ENCODE measurements around the gene TULP3. TPM values are rescaled to one million over a fixed set of nuclear protein-coding genes. Genes with fewer than 3 reads are reported as not detected.

TULP3 gene, protein sequence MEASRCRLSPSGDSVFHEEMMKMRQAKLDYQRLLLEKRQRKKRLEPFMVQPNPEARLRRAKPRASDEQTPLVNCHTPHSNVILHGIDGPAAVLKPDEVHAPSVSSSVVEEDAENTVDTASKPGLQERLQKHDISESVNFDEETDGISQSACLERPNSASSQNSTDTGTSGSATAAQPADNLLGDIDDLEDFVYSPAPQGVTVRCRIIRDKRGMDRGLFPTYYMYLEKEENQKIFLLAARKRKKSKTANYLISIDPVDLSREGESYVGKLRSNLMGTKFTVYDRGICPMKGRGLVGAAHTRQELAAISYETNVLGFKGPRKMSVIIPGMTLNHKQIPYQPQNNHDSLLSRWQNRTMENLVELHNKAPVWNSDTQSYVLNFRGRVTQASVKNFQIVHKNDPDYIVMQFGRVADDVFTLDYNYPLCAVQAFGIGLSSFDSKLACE
- total RNA-seq, result 31.3 and 35.1 TPM in 2 replicates
- long read RNA-seq, transcript TULP3-202 (11 exons, 3,076 nt), result major isoform, 68 of 109 reads
- long read RNA-seq, partial matches to known transcripts, result 5 of 109 reads
- long read RNA-seq, other reads (novel, unspliced or antisense), result 35 of 109 reads

DNA sequence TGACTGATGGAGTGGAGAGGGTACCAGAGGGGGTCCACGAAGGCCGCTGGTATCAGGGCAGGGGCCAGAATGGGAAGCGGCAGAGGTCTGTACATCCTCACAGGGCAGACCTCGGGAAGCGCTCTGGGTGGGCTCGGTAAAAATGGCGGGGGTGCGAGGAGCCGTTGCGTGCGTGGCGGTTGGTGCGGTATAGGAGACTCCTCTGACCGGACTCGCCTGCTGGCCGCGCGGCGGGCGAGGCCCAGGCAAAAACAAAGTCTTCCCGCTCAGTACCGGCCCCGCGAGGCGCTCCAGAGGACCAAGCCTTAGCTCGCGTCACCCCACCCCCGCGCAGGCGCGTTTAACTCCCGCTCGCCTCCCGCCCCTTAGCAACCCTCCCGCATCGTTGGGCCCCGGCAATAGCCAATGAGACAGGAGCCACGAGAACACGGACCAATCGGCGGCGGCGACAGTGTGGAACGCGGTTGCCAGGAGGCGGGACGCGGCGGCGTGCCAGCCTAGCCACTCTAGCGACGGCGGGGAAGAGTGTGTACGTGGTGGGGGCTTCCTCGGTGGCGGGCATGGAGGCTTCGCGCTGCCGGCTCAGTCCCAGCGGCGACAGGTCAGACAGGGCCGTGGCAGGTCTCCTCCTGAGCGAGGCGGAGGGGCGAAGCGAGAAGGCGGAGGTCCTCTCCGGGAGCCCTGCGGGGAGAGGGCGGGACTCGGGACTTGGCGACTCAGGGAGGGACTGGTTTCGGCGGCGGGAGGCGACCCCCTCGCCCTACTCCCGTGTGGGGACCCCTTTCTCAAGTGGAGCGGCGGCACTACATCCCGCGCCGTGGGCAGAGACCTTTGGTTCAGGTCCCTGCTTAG is at the start of gene TULP3:
TULP3 (plus strand) TSS at position 504 of the 852 bp plus-strand sequence; CDS start at position 561, 57 bp downstream.
- no peaks in the 10 kb centered on the region for H3K9me3 Mint-ChIP-seq (ENCODE audit: low read depth)
- H3K4me1 Mint-ChIP-seq (ENCODE audit: low read depth), result peaks cover 14% of the 10 kb centered on the region

DNA sequence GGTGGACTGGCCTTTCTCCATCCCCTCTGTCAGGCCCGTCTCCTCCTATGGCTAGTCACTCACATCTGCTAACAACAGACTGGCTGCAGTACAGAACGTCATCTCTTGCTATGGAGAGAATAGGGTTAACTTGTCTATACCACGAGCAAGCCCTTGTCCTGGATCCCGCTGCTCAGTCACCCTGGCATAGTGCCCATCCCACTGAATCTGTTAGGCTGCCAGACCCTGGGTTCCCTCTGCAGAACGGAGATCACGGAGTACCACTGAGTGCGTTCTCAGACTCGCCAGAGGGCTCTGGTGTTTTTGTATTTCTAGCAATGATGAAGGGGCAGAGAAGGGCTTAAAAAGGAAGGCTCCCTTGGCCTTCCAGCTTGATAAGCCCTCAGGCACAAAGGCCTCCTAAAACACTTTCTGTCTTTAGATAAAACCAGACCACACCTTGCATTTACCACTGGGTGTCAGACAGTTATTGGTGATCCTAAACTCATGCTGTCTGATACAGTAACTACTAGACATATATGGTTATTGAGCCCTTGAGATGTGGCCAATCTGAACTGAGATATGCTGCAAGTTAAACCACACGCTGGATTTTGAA is 49.5 kb upstream of the TULP3 start:
- no peak for DNase-seq (ENCODE audit: low spot score, unreplicated experiment)
- peaks cover 14% of the 10 kb centered on the region for H3K36me3 Mint-ChIP-seq (ENCODE audit: insufficient read depth)
- no peak overlapping the region for H3K4me3 Mint-ChIP-seq (ENCODE audit: low read depth)
- peaks cover 3% of the 10 kb centered on the region for H3K27me3 Mint-ChIP-seq
- TF ChIP-seq, protein P1, sequence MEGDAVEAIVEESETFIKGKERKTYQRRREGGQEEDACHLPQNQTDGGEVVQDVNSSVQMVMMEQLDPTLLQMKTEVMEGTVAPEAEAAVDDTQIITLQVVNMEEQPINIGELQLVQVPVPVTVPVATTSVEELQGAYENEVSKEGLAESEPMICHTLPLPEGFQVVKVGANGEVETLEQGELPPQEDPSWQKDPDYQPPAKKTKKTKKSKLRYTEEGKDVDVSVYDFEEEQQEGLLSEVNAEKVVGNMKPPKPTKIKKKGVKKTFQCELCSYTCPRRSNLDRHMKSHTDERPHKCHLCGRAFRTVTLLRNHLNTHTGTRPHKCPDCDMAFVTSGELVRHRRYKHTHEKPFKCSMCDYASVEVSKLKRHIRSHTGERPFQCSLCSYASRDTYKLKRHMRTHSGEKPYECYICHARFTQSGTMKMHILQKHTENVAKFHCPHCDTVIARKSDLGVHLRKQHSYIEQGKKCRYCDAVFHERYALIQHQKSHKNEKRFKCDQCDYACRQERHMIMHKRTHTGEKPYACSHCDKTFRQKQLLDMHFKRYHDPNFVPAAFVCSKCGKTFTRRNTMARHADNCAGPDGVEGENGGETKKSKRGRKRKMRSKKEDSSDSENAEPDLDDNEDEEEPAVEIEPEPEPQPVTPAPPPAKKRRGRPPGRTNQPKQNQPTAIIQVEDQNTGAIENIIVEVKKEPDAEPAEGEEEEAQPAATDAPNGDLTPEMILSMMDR (IDR thresholded peaks at IDR 0.05; ENCODE audit: unreplicated experiment), result no peak
- H3K27ac Mint-ChIP-seq, result no peak overlapping the region
- H3K9me3 Mint-ChIP-seq (ENCODE audit: low read depth), result no peaks in the 10 kb centered on the region
- H3K4me1 Mint-ChIP-seq (ENCODE audit: low read depth), result peaks cover 1% of the 10 kb centered on the region

More for the DNA sequence above, at the start of gene TULP3:
- DNase-seq (ENCODE audit: low spot score, unreplicated experiment), result peak; percentile 100
- TF ChIP-seq, protein P1 (IDR thresholded peaks at IDR 0.05; ENCODE audit: unreplicated experiment), result no peak
- H3K27ac Mint-ChIP-seq, result peak within 1 kb of the TSS; percentile 95
- H3K27me3 Mint-ChIP-seq, result no peaks in the 10 kb centered on the region
- H3K4me3 Mint-ChIP-seq (ENCODE audit: low read depth), result peak within 1 kb of the TSS; percentile 98
- peaks cover 8% of the 10 kb centered on the region for H3K36me3 Mint-ChIP-seq (ENCODE audit: insufficient read depth)

DNA sequence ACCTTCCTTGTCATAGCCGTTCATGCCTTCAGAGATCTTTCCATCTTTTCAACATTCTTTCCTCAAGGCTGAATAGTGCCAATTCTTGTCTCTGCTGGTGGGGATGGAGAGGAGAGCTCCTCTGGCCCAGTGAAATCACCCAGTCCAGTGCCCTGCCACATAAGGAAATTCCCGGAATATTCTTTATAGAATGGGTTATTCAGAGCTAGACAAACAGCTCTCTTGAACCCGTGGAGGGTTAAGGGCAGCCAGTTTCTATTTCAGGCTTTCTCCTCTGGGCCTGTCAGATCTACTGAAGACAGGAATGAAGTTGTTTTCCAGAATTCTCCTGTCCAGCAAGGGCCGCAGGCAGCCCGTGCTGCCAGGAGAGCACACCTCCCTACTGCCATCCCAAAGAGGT is 47.7 kb upstream of the TULP3 start:
- TF ChIP-seq, protein P1 (IDR thresholded peaks at IDR 0.05; ENCODE audit: unreplicated experiment), result no peak
- Mint-ChIP-seq H3K4me1 (ENCODE audit: low read depth) (peaks cover 6% of the 10 kb centered on the region), H3K9me3 (ENCODE audit: low read depth) (no peaks in the 10 kb centered on the region), H3K27ac (no peak overlapping the region), H3K36me3 (ENCODE audit: insufficient read depth) (peaks cover 12% of the 10 kb centered on the region), H3K4me3 (ENCODE audit: low read depth) (no peak overlapping the region), H3K27me3 (peaks cover 6% of the 10 kb centered on the region)
- DNase-seq (ENCODE audit: low spot score, unreplicated experiment), result no peak

DNA sequence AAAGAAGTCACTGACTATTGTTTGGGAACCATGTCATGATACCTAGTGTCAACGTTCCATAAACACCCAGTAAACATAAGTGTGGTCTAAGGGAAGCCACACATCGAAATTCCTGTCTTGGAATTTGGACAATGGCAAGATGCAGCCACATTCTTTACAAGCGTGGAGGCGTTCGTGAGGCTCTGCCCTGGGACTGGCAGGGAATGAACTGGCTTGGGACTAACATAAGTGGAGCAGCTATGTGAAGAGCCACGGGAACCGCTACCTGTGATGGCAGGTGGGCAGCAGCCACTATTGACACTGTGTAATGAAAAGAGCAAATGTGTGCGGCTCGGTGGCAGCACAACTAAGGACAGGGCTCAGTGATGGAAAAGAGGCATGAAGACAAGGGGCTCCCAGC is 45.9 kb upstream of the TULP3 start:
- TF ChIP-seq, protein P1 (IDR thresholded peaks at IDR 0.05; ENCODE audit: unreplicated experiment), result no peak
- no peak for DNase-seq (ENCODE audit: low spot score, unreplicated experiment)
- Mint-ChIP-seq H3K27ac (no peak overlapping the region), H3K4me1 (ENCODE audit: low read depth) (peaks cover 7% of the 10 kb centered on the region), H3K9me3 (ENCODE audit: low read depth) (no peaks in the 10 kb centered on the region), H3K4me3 (ENCODE audit: low read depth) (no peak overlapping the region), H3K36me3 (ENCODE audit: insufficient read depth) (peaks cover 4% of the 10 kb centered on the region), H3K27me3 (peaks cover 6% of the 10 kb centered on the region)

DNA sequence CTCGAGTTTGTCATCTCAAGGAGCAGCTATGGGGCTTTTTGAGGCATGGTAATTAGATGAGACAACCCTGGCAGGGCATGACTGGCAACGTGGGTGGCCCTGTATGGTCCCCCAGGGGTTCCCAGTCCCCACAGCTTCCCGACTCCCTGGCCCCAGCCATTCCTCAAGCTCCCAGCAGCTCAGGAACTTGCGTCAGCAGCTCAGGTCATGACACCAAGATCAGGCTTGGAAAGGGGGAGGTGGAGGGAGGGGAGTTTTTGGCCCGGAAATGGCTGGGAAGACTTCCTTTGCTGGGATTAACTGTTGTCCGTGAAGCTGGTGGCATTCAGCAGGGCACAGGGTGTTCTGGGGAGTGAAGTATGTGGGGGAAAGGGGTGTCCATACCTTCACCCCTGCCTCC is 45.4 kb upstream of the TULP3 start:
- Mint-ChIP-seq H3K36me3 (ENCODE audit: insufficient read depth) (peaks cover 2% of the 10 kb centered on the region), H3K4me1 (ENCODE audit: low read depth) (peaks cover 9% of the 10 kb centered on the region), H3K9me3 (ENCODE audit: low read depth) (no peaks in the 10 kb centered on the region), H3K27me3 (peaks cover 6% of the 10 kb centered on the region), H3K4me3 (ENCODE audit: low read depth) (no peak overlapping the region), H3K27ac (no peak overlapping the region)
- TF ChIP-seq, protein P1 (IDR thresholded peaks at IDR 0.05; ENCODE audit: unreplicated experiment), result no peak
- no peak for DNase-seq (ENCODE audit: low spot score, unreplicated experiment)

All from progenitor cell of endocrine pancreas (in vitro differentiated cells).